GM18858 (cell line): ENCODE measurements around the gene HDAC4.

ENCODE experiments used
- ATAC-seq: cut with Tn5 transposase; IDR thresholded peaks from one replicate; pipeline ENCODE4 v1.9.1; 2021; ENCODE audit not compliant: unreplicated experiment

The HDAC4 gene

GRCh38 chr2:239244625-239245024 is 156.2 kb downstream of the HDAC4 start:
- ATAC-seq, result no peak

- no peak for ATAC-seq
Observed at GRCh38 chr2:239241431-239241960, 159.3 kb downstream of the HDAC4 start.

GRCh38 chr2:239240414-239240881 is 160.4 kb downstream of the HDAC4 start:
- ATAC-seq, result no peak

GRCh38 chr2:239239607-239240413 is 161.0 kb downstream of the HDAC4 start:
- no peak for ATAC-seq

- no peak for ATAC-seq
Observed at GRCh38 chr2:239238839-239239606, 161.8 kb downstream of the HDAC4 start.

- no peak for ATAC-seq
Observed at GRCh38 chr2:239238381-239238780, 162.4 kb downstream of the HDAC4 start.

GRCh38 chr2:239236808-239237205 is 164.0 kb downstream of the HDAC4 start:
- no peak for ATAC-seq

GRCh38 chr2:239236043-239236807 is 164.6 kb downstream of the HDAC4 start:
- ATAC-seq, result no peak

- ATAC-seq, result no peak
Observed at GRCh38 chr2:239235311-239235710, 165.5 kb downstream of the HDAC4 start.

- no peak for ATAC-seq
Observed at GRCh38 chr2:239234191-239235175, 166.3 kb downstream of the HDAC4 start.

GRCh38 chr2:239233576-239233975 is 167.2 kb downstream of the HDAC4 start:
- no peak for ATAC-seq

GRCh38 chr2:239232195-239232578 is 168.6 kb downstream of the HDAC4 start:
- no peak for ATAC-seq

GRCh38 chr2:239231231-239232194 is 169.3 kb downstream of the HDAC4 start:
- ATAC-seq, result no peak

GRCh38 chr2:239230318-239231052 is 170.3 kb downstream of the HDAC4 start:
- no peak for ATAC-seq

GRCh38 chr2:239229545-239230279 is 171.1 kb downstream of the HDAC4 start:
- no peak for ATAC-seq

GRCh38 chr2:239227661-239228371 is 173.0 kb downstream of the HDAC4 start:
- no peak for ATAC-seq
